NCI-H748 (cell line): ENCODE results near the gene DIAPH3.

Experiments used
- DNase-seq: peaks from one replicate; lab custom pipeline; 2025; ENCODE audit not compliant: unreplicated experiment; lab: John Stamatoyannopoulos, UW

DIAPH3 gene

GRCh38 chr13:59880468-59880867 is 283.3 kb downstream of the DIAPH3 start:
- DNase-seq, result no peak

- DNase-seq, result no peak
Measured at GRCh38 chr13:59879281-59879680, 284.4 kb downstream of the DIAPH3 start.

GRCh38 chr13:59877933-59878332 is 285.8 kb downstream of the DIAPH3 start:
- no peak for DNase-seq

- no peak for DNase-seq
Measured at GRCh38 chr13:59874973-59875372, 288.8 kb downstream of the DIAPH3 start.

GRCh38 chr13:59873856-59874255 is 289.9 kb downstream of the DIAPH3 start:
- no peak for DNase-seq

GRCh38 chr13:59873309-59873708 is 290.4 kb downstream of the DIAPH3 start:
- DNase-seq, result no peak

GRCh38 chr13:59867867-59868266 is 295.9 kb downstream of the DIAPH3 start:
- DNase-seq, result no peak

GRCh38 chr13:59865398-59865797 is 298.3 kb downstream of the DIAPH3 start:
- no peak for DNase-seq

- no peak for DNase-seq
Measured at GRCh38 chr13:59863621-59864020, 300.1 kb downstream of the DIAPH3 start.

GRCh38 chr13:59861676-59862075 is 302.1 kb downstream of the DIAPH3 start:
- peak; percentile 9 for DNase-seq

- no peak for DNase-seq
Measured at GRCh38 chr13:59856281-59856810, 307.4 kb downstream of the DIAPH3 start.

- no peak for DNase-seq
Measured at GRCh38 chr13:59846845-59847620, 316.7 kb downstream of the DIAPH3 start.

- DNase-seq, result no peak
Measured at GRCh38 chr13:59843040-59843439, 320.7 kb downstream of the DIAPH3 start.

GRCh38 chr13:59842507-59842906 is 321.2 kb downstream of the DIAPH3 start:
- no peak for DNase-seq

- no peak for DNase-seq
Measured at GRCh38 chr13:59839186-59839585, 324.5 kb downstream of the DIAPH3 start.

- no peak for DNase-seq
Measured at GRCh38 chr13:59837101-59837500, 326.6 kb downstream of the DIAPH3 start.

GRCh38 chr13:59835569-59835968 is 328.2 kb downstream of the DIAPH3 start:
- no peak for DNase-seq

- no peak for DNase-seq
Measured at GRCh38 chr13:59834801-59835200, 328.9 kb downstream of the DIAPH3 start.

GRCh38 chr13:59829690-59830089 is 334.0 kb downstream of the DIAPH3 start:
- no peak for DNase-seq

- no peak for DNase-seq
Measured at GRCh38 chr13:59823486-59823885, 340.2 kb downstream of the DIAPH3 start.

- DNase-seq, result no peak
Measured at GRCh38 chr13:59809564-59809963, 354.2 kb downstream of the DIAPH3 start.

GRCh38 chr13:59806801-59807200 is 356.9 kb downstream of the DIAPH3 start:
- no peak for DNase-seq
